H1 (cell line): ENCODE data around the gene RRBP1. TPM values are rescaled to one million over a fixed set of nuclear protein-coding genes. Genes with fewer than 3 reads are reported as not detected.

Experiments used
- CHD7 ChIP-seq: fragments of 300-600 bp; sonication (generic); IDR thresholded peaks from 2 replicates; pipeline ENCODE4 v1.7.1; 2012; ENCODE audit warnings: low read length, moderate library complexity, mild to moderate bottlenecking, inconsistent platforms; ENCODE audit not compliant: insufficient replicate concordance
- polyA plus RNA-seq, 7 experiments: library from polyadenylated mRNA; depleted of rRNA in 3 of 7; stranded (reverse) in 5 of 7; unstranded in 2 of 7; fragments of >200 nt in 5 of 7; fragments of 200-250 nt in 2 of 7; gene quantifications; 1 replicate in 5 of 7; 2 replicates in 1 of 7; 4 replicates in 1 of 7; pipeline versions ENCODE4 v1.2.1 to v1.2.3, GENCODE V29; 2011 to 2013; ENCODE audit warnings: missing spikeins in 2 of 7, mixed read lengths in 2 of 7
- total RNA-seq: library from RNA; stranded (reverse); fragmentation: NEBNext Ultra II Directional; extraction: Animal tissue kit (Norgen Biotek cat#: 25700); gene quantifications from 2 replicates; pipeline ENCODE4 v1.2.1, GENCODE V29; 2021

RRBP1 gene
- total and polyA plus RNA-seq, 2 of the 8 experiments (the other 6 are each of a cell fraction or from before 2014, with no cell fraction given) = 15.9 to 157 TPM

GRCh38 chr20:17576215-17576614 lies 105.8 kb downstream of the RRBP1 start (continued):
- no peak for TF ChIP-seq CHD7
